Measurements from ENCODE around the gene SELENOW.

The SELENOW gene

DNA sequence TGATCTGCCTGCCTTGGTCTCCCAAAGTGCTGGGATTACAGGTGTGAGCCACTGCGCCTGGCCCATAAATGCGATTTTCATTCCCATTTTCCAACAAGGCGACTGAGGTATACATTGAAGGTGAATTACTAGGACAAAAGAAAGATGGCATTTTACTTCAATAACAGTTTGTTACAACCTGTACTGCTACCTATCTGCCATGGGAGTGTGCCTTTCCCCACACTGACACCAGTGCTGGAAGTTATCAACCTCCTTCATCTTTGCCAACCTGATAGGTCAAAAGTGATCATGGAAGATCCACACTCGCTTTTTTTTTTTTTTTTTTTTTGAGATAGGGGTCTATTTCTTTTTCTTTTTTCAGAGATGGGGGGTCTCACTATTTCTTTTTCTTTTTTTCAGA lies 54.2 kb downstream of the SELENOW start:
- DNase-seq = no peak
